ENCODE results near the gene SLC6A7.

Gene SLC6A7

DNA sequence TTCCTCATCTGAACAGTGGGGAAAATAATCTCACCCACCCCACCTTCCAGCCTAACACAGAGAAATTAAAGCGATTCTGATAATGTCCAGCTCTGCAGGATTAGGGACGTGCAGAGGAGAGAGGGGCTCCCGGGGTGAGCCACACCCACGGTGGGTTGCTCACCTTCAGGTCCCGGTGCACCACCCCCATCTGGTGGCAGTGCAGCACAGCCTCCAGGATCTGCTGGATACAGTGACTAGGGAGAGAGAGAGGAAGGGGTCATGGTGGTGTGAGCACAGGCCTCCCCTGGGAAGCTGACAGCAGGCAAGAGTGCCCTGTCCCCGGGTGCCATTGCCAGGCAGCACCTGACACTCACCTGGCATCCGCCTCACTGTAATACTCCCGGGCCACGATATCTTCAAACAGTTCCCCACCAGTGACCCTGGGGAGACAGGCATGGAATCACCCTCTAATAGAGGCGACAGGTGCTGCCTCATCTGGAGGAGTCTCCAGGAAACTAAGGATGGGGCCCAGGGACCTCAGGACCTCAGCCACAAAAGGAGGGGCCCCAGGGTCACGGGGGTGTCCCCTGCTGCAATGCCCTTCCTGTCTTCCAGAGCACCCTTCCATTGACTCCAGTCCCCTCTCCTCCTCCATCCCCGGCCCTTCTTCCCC is 66.7 kb downstream of the SLC6A7 start (continued):
- TF ChIP-seq, protein P1, sequence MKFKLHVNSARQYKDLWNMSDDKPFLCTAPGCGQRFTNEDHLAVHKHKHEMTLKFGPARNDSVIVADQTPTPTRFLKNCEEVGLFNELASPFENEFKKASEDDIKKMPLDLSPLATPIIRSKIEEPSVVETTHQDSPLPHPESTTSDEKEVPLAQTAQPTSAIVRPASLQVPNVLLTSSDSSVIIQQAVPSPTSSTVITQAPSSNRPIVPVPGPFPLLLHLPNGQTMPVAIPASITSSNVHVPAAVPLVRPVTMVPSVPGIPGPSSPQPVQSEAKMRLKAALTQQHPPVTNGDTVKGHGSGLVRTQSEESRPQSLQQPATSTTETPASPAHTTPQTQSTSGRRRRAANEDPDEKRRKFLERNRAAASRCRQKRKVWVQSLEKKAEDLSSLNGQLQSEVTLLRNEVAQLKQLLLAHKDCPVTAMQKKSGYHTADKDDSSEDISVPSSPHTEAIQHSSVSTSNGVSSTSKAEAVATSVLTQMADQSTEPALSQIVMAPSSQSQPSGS (tag by site-specific recombination; IDR thresholded peaks at IDR 0.05; ENCODE audit: low read depth) = no peak
- TF ChIP-seq ZNF248 (tag by site-specific recombination; IDR thresholded peaks at IDR 0.05) = no peak

DNA sequence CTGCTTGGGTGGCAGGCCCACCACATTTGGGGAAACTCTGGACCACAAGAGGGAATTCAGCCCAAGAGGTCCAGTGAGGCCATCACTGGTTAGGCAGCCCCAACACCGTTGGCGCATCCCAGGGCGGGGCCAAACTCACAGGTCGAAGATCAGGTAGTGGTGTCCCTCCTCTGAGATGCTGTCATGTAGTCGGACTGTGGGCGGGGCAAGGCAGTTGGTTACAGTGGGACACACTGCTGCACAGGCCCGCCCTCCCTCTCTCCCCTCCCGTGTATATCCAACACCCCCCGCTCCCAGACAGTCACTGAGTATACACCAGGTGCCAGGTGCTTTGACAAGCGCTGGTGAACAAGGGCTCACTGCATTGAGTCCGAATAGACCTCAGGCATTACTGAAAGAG is 67.6 kb downstream of the SLC6A7 start:
- no peak overlapping the region for H3K4me3 ChIP-seq (ENCODE audit: low read depth, low read length)
- TF ChIP-seq ZNF629 (tag by site-specific recombination; IDR thresholded peaks at IDR 0.05) (no peak), SP2 (tag by site-specific recombination; IDR thresholded peaks at IDR 0.05) (peak; percentile 5; the same call in 1 of the 2 replicates)
- TF ChIP-seq, protein P2, sequence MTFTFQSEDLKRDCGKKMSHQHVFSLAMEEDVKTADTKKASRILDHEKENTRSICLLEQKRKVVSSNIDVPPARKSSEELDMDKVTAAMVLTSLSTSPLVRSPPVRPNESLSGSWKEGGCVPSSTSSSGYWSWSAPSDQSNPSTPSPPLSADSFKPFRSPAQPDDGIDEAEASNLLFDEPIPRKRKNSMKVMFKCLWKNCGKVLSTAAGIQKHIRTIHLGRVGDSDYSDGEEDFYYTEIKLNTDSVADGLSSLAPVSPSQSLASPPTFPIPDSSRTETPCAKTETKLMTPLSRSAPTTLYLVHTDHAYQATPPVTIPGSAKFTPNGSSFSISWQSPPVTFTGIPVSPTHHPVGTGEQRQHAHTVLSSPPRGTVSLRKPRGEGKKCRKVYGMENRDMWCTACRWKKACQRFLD (tag by site-specific recombination; IDR thresholded peaks at IDR 0.05) = no peak
- POLR2A ChIA-PET = no interaction called here
- no peaks in the 10 kb centered on the region for H3K9me3 ChIP-seq (ENCODE audit: control insufficient read depth, insufficient read depth, low read depth, low read length)
- no peaks in the 10 kb centered on the region for H3K4me1 ChIP-seq (ENCODE audit: control insufficient read depth, insufficient read depth, low read length)
- CTCF ChIA-PET = no interaction called here
- no peak overlapping the region for H3K27ac ChIP-seq (ENCODE audit: extremely low read depth, low read depth, low read length)
- H3K36me3 ChIP-seq (ENCODE audit: control insufficient read depth in 2 of 2, insufficient read depth in 1 of 2, low read length in 2 of 2) = no peaks in the 10 kb centered on the region

DNA sequence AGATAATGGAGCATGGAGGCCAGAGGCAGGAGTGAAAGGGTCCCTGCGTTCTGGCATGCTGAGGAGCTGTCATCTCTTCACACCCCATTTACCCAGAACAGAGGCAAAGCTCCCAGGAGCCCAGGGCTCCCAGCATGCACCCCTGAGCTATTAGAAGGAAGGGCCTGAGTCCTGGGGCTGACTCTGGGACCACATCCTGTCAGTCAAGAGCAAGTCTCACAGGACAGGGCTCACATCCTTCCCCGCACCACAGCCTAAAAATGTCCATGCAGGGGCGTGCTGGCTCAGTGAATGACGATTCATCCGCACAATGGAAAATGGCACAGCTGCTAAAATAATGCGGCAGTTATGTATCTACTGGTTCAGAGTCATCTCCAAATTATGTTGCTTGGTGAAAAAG is 68.3 kb downstream of the SLC6A7 start:
- TF ChIP-seq TRIM28 (IDR thresholded peaks at IDR 0.05; ENCODE audit: borderline replicate concordance, low read length) (no peak), ZNF621 (tag by site-specific recombination; IDR thresholded peaks at IDR 0.05) (no peak), ZBTB17 (tag by site-specific recombination; IDR thresholded peaks at IDR 0.05) (0 out of 2 replicates have a peak, but pooled peaks have one; percentile 2), GLIS2 (tag by site-specific recombination; IDR thresholded peaks at IDR 0.05) (no peak), ZIC2 (tag by site-specific recombination; IDR thresholded peaks at IDR 0.05) (peak; percentile 98), KLF10 (tag by site-specific recombination; IDR thresholded peaks at IDR 0.05) (no peak), ZFP41 (tag by site-specific recombination; IDR thresholded peaks at IDR 0.05; ENCODE audit: borderline replicate concordance) (no peak), REPIN1 (tag by site-specific recombination; IDR thresholded peaks at IDR 0.05; ENCODE audit: low read depth) (no peak), ZNF248 (tag by site-specific recombination; IDR thresholded peaks at IDR 0.05) (no peak), PRDM1 (tag by site-specific recombination; IDR thresholded peaks at IDR 0.05) (no peak)
- TF ChIP-seq, protein P3, sequence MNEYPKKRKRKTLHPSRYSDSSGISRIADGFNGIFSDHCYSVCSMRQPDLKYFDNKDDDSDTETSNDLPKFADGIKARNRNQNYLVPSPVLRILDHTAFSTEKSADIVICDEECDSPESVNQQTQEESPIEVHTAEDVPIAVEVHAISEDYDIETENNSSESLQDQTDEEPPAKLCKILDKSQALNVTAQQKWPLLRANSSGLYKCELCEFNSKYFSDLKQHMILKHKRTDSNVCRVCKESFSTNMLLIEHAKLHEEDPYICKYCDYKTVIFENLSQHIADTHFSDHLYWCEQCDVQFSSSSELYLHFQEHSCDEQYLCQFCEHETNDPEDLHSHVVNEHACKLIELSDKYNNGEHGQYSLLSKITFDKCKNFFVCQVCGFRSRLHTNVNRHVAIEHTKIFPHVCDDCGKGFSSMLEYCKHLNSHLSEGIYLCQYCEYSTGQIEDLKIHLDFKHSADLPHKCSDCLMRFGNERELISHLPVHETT (tag by site-specific recombination; IDR thresholded peaks at IDR 0.05) = no peak
- TF ChIP-seq, protein P4, sequence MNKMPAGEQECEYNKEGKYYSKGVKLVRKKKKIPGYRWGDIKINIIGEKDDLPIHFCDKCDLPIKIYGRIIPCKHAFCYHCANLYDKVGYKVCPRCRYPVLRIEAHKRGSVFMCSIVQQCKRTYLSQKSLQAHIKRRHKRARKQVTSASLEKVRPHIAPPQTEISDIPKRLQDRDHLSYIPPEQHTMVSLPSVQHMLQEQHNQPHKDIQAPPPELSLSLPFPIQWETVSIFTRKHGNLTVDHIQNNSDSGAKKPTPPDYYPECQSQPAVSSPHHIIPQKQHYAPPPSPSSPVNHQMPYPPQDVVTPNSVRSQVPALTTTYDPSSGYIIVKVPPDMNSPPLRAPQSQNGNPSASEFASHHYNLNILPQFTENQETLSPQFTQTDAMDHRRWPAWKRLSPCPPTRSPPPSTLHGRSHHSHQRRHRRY (tag by site-specific recombination; IDR thresholded peaks at IDR 0.05) = no peak
- no peaks in the 10 kb centered on the region for H3K4me1 ChIP-seq (ENCODE audit: control insufficient read depth, insufficient read depth, low read length)
- no peak overlapping the region for H3K4me3 ChIP-seq (ENCODE audit: low read depth, low read length)
- H3K27ac ChIP-seq (ENCODE audit: extremely low read depth, low read depth, low read length) = no peak overlapping the region
- H3K36me3 ChIP-seq (ENCODE audit: control insufficient read depth in 2 of 2, insufficient read depth in 1 of 2, low read length in 2 of 2) = no peaks in the 10 kb centered on the region
- ChIA-PET CTCF (no interaction called here), POLR2A (no interaction called here)
- no peaks in the 10 kb centered on the region for H3K9me3 ChIP-seq (ENCODE audit: control insufficient read depth, insufficient read depth, low read depth, low read length)

Data from HEK293 (cell line).